ENCODE results near the gene GALNT10. TPM values are rescaled to one million over a fixed set of nuclear protein-coding genes. Genes with fewer than 3 reads are reported as not detected.

Gene GALNT10
- total and polyA plus RNA-seq, 2 donors from 2014 or later: 13.0 to 44.3 TPM

DNA sequence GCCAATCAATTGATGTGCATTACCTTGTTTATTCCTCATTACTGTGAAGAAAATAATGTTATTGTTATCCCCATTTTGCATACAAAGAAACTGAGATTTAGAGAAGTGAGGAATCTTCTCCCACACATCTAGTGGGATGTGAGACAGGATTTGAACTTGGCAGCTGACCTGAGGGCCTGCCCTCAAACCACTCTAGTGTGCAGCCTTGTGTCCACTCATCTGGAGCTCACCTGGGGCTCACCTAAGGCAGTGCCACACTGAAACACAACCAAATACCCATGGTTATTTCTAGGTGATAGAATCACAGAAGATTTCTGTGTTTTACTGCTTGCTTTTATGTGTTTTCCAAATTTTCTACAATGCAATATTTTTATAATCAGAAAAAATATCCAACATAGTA is 160.6 kb downstream of the GALNT10 start:
- no peak overlapping the region for H3K9ac ChIP-seq (ENCODE audit: low read length in 3 of 3)
- no peak overlapping the region for H3K27ac ChIP-seq (ENCODE audit: low read depth in 2 of 2, low read length in 2 of 2)
- DNase-seq (no peak), FAIRE-seq (no peak)
- H3K9me3 ChIP-seq (ENCODE audit: control insufficient read depth in 2 of 3, insufficient read depth in 1 of 3, low read length in 3 of 3): no peaks in the 10 kb centered on the region
- H3K36me3 ChIP-seq (ENCODE audit: control insufficient read depth in 2 of 3, insufficient read depth in 3 of 3, low read length in 3 of 3): no peaks in the 10 kb centered on the region
- H3K4me3 ChIP-seq (ENCODE audit: low read length in 3 of 3): no peak overlapping the region
- H3K27me3 ChIP-seq (ENCODE audit: control insufficient read depth, insufficient read depth, low read length): no peaks in the 10 kb centered on the region
- TF ChIP-seq, protein P1, sequence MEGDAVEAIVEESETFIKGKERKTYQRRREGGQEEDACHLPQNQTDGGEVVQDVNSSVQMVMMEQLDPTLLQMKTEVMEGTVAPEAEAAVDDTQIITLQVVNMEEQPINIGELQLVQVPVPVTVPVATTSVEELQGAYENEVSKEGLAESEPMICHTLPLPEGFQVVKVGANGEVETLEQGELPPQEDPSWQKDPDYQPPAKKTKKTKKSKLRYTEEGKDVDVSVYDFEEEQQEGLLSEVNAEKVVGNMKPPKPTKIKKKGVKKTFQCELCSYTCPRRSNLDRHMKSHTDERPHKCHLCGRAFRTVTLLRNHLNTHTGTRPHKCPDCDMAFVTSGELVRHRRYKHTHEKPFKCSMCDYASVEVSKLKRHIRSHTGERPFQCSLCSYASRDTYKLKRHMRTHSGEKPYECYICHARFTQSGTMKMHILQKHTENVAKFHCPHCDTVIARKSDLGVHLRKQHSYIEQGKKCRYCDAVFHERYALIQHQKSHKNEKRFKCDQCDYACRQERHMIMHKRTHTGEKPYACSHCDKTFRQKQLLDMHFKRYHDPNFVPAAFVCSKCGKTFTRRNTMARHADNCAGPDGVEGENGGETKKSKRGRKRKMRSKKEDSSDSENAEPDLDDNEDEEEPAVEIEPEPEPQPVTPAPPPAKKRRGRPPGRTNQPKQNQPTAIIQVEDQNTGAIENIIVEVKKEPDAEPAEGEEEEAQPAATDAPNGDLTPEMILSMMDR (IDR thresholded peaks at IDR 0.05; ENCODE audit: borderline replicate concordance, extremely low read depth, insufficient read depth): no peak
- intact Hi-C loops (cut with DNase I): no loop called here
- peaks cover 0 to 8% (median 3%) of the 10 kb centered on the region in 3 donors for H3K4me1 ChIP-seq (ENCODE audit: control insufficient read depth in 2 of 3, insufficient read depth in 2 of 3, low read depth in 1 of 3, low read length in 3 of 3)

DNA sequence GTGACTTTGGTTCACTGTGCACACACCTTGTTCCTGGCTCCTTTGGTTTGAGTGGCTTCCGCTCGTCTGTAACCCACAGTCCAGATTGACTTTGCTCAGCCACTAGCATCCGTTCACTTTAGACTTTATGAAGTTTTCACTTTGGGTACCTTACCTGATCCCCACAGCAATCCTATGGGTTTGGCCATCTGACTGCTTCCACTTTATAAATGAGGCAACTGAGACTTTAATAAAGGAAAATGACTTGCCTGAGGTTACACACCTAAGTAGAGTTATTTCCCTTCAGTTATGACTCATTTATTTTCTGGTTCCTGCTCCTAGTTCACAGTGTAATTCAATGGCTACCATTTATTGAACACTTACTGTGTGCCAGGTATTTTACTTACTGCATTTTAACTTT is 161.0 kb downstream of the GALNT10 start:
- TF ChIP-seq, protein P1 (IDR thresholded peaks at IDR 0.05; ENCODE audit: borderline replicate concordance, extremely low read depth, insufficient read depth): no peak
- Histone ChIP-seq H3K27ac (ENCODE audit: low read depth in 2 of 2, low read length in 2 of 2) (no peak overlapping the region), H3K9ac (ENCODE audit: low read length in 3 of 3) (no peak overlapping the region), H3K27me3 (ENCODE audit: control insufficient read depth, insufficient read depth, low read length) (no peaks in the 10 kb centered on the region), H3K4me3 (ENCODE audit: low read length in 3 of 3) (no peak overlapping the region), H3K9me3 (ENCODE audit: control insufficient read depth in 2 of 3, insufficient read depth in 1 of 3, low read length in 3 of 3) (no peaks in the 10 kb centered on the region), H3K36me3 (ENCODE audit: control insufficient read depth in 2 of 3, insufficient read depth in 3 of 3, low read length in 3 of 3) (no peaks in the 10 kb centered on the region), H3K4me1 (ENCODE audit: control insufficient read depth in 2 of 3, insufficient read depth in 2 of 3, low read depth in 1 of 3, low read length in 3 of 3) (peaks cover 0 to 8% (median 3%) of the 10 kb centered on the region in 3 donors)
- DNase-seq (no peak), FAIRE-seq (no peak)
- intact Hi-C loops (cut with DNase I): no loop called here

DNA sequence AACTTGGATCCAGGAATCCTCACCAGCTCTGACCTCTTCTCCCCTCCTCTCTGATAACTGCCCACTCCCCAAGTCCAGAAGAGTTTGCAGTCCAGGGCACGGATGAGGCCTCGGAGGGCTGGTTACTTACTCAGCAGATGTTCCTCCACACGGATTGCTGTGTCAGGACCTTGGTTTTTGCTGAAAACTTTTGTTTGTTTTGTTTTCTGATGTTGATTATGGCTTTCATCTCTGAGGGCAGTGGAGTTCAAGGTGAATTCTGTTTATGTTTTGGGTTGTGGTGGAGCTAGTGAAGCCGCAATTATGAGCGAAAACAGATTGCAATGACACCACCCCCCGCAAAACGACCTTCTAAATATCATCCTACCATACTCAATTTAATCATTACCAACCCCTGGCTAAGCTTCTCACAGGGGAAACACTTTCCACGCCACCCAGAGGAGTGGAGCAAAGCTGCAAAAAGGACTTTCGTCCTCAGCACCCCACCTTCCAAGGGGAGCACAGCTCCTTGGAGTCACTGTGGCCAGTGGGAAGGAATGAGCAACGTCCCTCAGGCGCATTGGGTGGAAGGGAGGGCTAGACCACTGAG is 162.5 kb downstream of the GALNT10 start:
- H3K36me3 ChIP-seq (ENCODE audit: control insufficient read depth in 2 of 3, insufficient read depth in 3 of 3, low read length in 3 of 3): no peaks in the 10 kb centered on the region
- TF ChIP-seq, protein P1 (IDR thresholded peaks at IDR 0.05; ENCODE audit: borderline replicate concordance, extremely low read depth, insufficient read depth): no peak
- H3K9ac ChIP-seq (ENCODE audit: low read length in 3 of 3): no peak overlapping the region
- no peaks in the 10 kb centered on the region for H3K9me3 ChIP-seq (ENCODE audit: control insufficient read depth in 2 of 3, insufficient read depth in 1 of 3, low read length in 3 of 3)
- no peak for DNase-seq
- H3K27ac ChIP-seq (ENCODE audit: low read depth in 2 of 2, low read length in 2 of 2): no peak overlapping the region
- H3K27me3 ChIP-seq (ENCODE audit: control insufficient read depth, insufficient read depth, low read length): no peaks in the 10 kb centered on the region
- peaks cover 0 to 8% (median 3%) of the 10 kb centered on the region in 3 donors for H3K4me1 ChIP-seq (ENCODE audit: control insufficient read depth in 2 of 3, insufficient read depth in 2 of 3, low read depth in 1 of 3, low read length in 3 of 3)
- intact Hi-C loops (cut with DNase I): no loop called here
- no peak overlapping the region for H3K4me3 ChIP-seq (ENCODE audit: low read length in 3 of 3)
- FAIRE-seq: no peak
